Hepatocyte (in vitro differentiated cells): ENCODE results near the gene QRICH1. TPM values are rescaled to one million over a fixed set of nuclear protein-coding genes. Genes with fewer than 3 reads are reported as not detected.
A peak's percentile ranks its signal among the peaks of the same experiment; 100 is the strongest.

ENCODE experiments used
- microRNA counts: library from miRNA; unstranded; fragments of <30 nt; microRNA quantifications from one replicate; lab custom pipeline; 2017
- microRNA-seq: library from miRNA; unstranded; fragments of <30 nt; microRNA quantifications from one replicate; pipeline ENCODE4, GENCODE V29; 2017
- polyA plus RNA-seq: library from polyadenylated mRNA; unstranded; fragments of >200 nt; fragmentation: Nextera tagmentation; extraction: Ambion mirVana; gene quantifications from 2 replicates; pipeline ENCODE4 v1.2.1, GENCODE V29; 2016
- small RNA-seq: library from RNA; depleted of rRNA; stranded (forward); fragments of <200 nt; gene quantifications from one replicate; pipeline ENCODE3, GENCODE V24; 2014
- total RNA-seq: library from RNA; depleted of rRNA; stranded (reverse); fragments of >200 nt; gene quantifications from 2 replicates; pipeline ENCODE4 v1.2.3, GENCODE V29; 2014

The QRICH1 gene
- total and polyA plus RNA-seq, 2 experiments from 2014 or later, result 42.6 to 79.9 TPM

MicroRNA genes within 50 kb of the gene (microRNA counts, 767-probe panel; counts per million panel counts)
- microRNA hsa-miR-191-5p (lab: Ali Mortazavi, UCI), result 11,199 counts per million, percentile 90 among the panel's probes with 10 or more counts
- 995 counts per million, percentile 2 among the panel's probes with 10 or more counts for microRNA hsa-miR-425-5p (lab: Ali Mortazavi, UCI)

Small RNAs within 50 kb of the gene (microRNA-seq; reads per million reads assigned to microRNA genes)
- gene MIR191 (28,037 reads per million, percentile 98 among the genes with 10 or more reads in this experiment), gene MIR425 (5,357 reads per million, percentile 91 among the genes with 10 or more reads in this experiment), gene MIR6890 (1.8 reads per million)

Small RNAs within 50 kb of the gene (small RNA-seq; reads per million reads assigned to genes)
- gene MIR191, result 7,213 reads per million, percentile 100 among the genes with 10 or more reads in this experiment
- 140 reads per million, percentile 98 among the genes with 10 or more reads in this experiment for gene MIR425
- gene RN7SL182P, result not detected

Other genes with a start within 250 kb of the QRICH1 start
- gene PRKAR2A, start 246.2 kb downstream of the QRICH1 start, total RNA-seq, result 29.7 and 33.9 TPM in 2 replicates
- 9.0 and 10.8 TPM in 2 replicates for gene PRKAR2A, start 246.2 kb downstream of the QRICH1 start, polyA plus RNA-seq
- gene SLC25A20, start 195.2 kb downstream of the QRICH1 start, total RNA-seq, result 59.1 and 61.3 TPM in 2 replicates
- gene SLC25A20, start 195.2 kb downstream of the QRICH1 start, polyA plus RNA-seq, result 38.0 and 46.0 TPM in 2 replicates
- 58.7 and 60.9 TPM in 2 replicates for gene ARIH2, start 175.2 kb downstream of the QRICH1 start, total RNA-seq
- 41.7 and 45.3 TPM in 2 replicates for gene ARIH2, start 175.2 kb downstream of the QRICH1 start, polyA plus RNA-seq
- 39.4 and 42.5 TPM in 2 replicates for gene P4HTM, start 103.8 kb downstream of the QRICH1 start, total RNA-seq
- gene P4HTM, start 103.8 kb downstream of the QRICH1 start, polyA plus RNA-seq, result 84.0 and 85.3 TPM in 2 replicates
- gene WDR6, start 86.7 kb downstream of the QRICH1 start, total RNA-seq, result 124 and 157 TPM in 2 replicates
- 190 and 215 TPM in 2 replicates for gene WDR6, start 86.7 kb downstream of the QRICH1 start, polyA plus RNA-seq
- 25.0 and 29.3 TPM in 2 replicates for gene DALRD3, start 75.5 kb downstream of the QRICH1 start, total RNA-seq
- 27.0 and 40.6 TPM in 2 replicates for gene DALRD3, start 75.5 kb downstream of the QRICH1 start, polyA plus RNA-seq
- 58.7 and 70.7 TPM in 2 replicates for gene NDUFAF3, start 72.0 kb downstream of the QRICH1 start, total RNA-seq
- 140 and 173 TPM in 2 replicates for gene NDUFAF3, start 72.0 kb downstream of the QRICH1 start, polyA plus RNA-seq
- gene IMPDH2, start 64.7 kb downstream of the QRICH1 start, total RNA-seq, result 180 and 184 TPM in 2 replicates
- 115 TPM in 2 replicates for gene IMPDH2, start 64.7 kb downstream of the QRICH1 start, polyA plus RNA-seq
- gene QARS1, start 10.7 kb upstream of the QRICH1 start, total RNA-seq, result 206 and 232 TPM in 2 replicates
- 104 and 112 TPM in 2 replicates for gene QARS1, start 10.7 kb upstream of the QRICH1 start, polyA plus RNA-seq
- gene USP19, start 26.8 kb upstream of the QRICH1 start, total RNA-seq, result 44.2 and 44.6 TPM in 2 replicates
- gene USP19, start 26.8 kb upstream of the QRICH1 start, polyA plus RNA-seq, result 31.4 and 32.7 TPM in 2 replicates
- gene LAMB2, start 39.0 kb upstream of the QRICH1 start, total RNA-seq, result 343 and 396 TPM in 2 replicates
- 437 and 474 TPM in 2 replicates for gene LAMB2, start 39.0 kb upstream of the QRICH1 start, polyA plus RNA-seq
- 36.5 and 40.9 TPM in 2 replicates for gene CCDC71, start 72.3 kb upstream of the QRICH1 start, total RNA-seq
- gene CCDC71, start 72.3 kb upstream of the QRICH1 start, polyA plus RNA-seq, result 0.09 and 0.60 TPM in 2 replicates
- 54.6 and 72.0 TPM in 2 replicates for gene KLHDC8B, start 77.5 kb upstream of the QRICH1 start, total RNA-seq
- gene KLHDC8B, start 77.5 kb upstream of the QRICH1 start, polyA plus RNA-seq, result 86.4 and 97.1 TPM in 2 replicates
- gene C3orf62, start 183.2 kb upstream of the QRICH1 start, total RNA-seq, result 1.8 and 4.5 TPM in 2 replicates
- gene C3orf62, start 183.2 kb upstream of the QRICH1 start, polyA plus RNA-seq, result 2.8 and 3.3 TPM in 2 replicates
- gene USP4, start 246.0 kb upstream of the QRICH1 start, total RNA-seq, result 14.4 and 20.1 TPM in 2 replicates
- gene USP4, start 246.0 kb upstream of the QRICH1 start, polyA plus RNA-seq, result 23.9 and 26.5 TPM in 2 replicates